Right lobe of liver (tissue), 6 donors: ENCODE data around the gene NFATC1. TPM values are rescaled to one million over a fixed set of nuclear protein-coding genes. Genes with fewer than 3 reads are reported as not detected.

Experiments used
- ATAC-seq, 4 donors: fragments of 200-7000 bp; cut with Tn5 transposase; one replicate each; pipeline ENCODE4 v1.9.1; 2020; ENCODE audit warnings: mild to moderate bottlenecking in 4 of 4, moderate library complexity in 4 of 4
- DNase-seq, 3 donors: peaks; one replicate each; pipeline ENCODE4 v3.0.0-alpha.2; 2020
- H3K27ac ChIP-seq, 3 donors: fragments of 200-600 bp; one replicate each; pipeline ENCODE4 v1.8.0; 2022
- H3K27me3 ChIP-seq, 2 donors: fragments of 200-600 bp; one replicate each; pipeline ENCODE4 v1.8.0; 2022
- H3K36me3 ChIP-seq, 4 donors: fragments of 200-600 bp; sonication (generic) in 1 of 4; one replicate each; pipeline versions ENCODE4 v1.5.1 to v1.8.0; 2017 to 2022; ENCODE audit warnings: control low read depth in 1 of 4
- H3K4me1 ChIP-seq, 4 donors: fragments of 200-600 bp; sonication (generic) in 1 of 4; one replicate each; pipeline versions ENCODE4 v1.5.1 to v1.8.0; 2017 to 2022; ENCODE audit warnings: control low read depth in 1 of 4
- H3K4me3 ChIP-seq, 3 donors: fragments of 200-600 bp; one replicate each; pipeline ENCODE4 v1.8.0; 2022
- H3K9me3 ChIP-seq, 4 donors: fragments of 200-600 bp; sonication (generic) in 1 of 4; one replicate each; pipeline versions ENCODE4 v1.5.1 to v1.8.0; 2017 to 2022; ENCODE audit warnings: control low read depth in 1 of 4
- CTCF ChIP-seq, 4 donors: fragments of 200-600 bp in 3 of 4; fragments of 450-650 bp in 1 of 4; IDR thresholded peaks; one replicate each; pipeline versions ENCODE4 v1.5.1 to v1.8.0; 2016 to 2022; ENCODE audit warnings: antibody characterized with exemption in 4 of 4, mild to moderate bottlenecking in 2 of 4
- POLR2A ChIP-seq: fragments of 450-650 bp; IDR thresholded peaks from one replicate; pipeline ENCODE4 v1.6.1; 2017; ENCODE audit warnings: antibody characterized with exemption, mild to moderate bottlenecking
- WGBS: methylation state at CpG from one replicate; pipeline ENCODE4 v1.1.6; 2018; ENCODE audit warnings: low coverage, low lambda C conversion rate; ENCODE audit not compliant: insufficient coverage; ENCODE audit errors: missing lambda C conversion rate; 5-methylcytosine and 5-hydroxymethylcytosine counted together
- intact Hi-C, 2 donors: fragments of 100-400 bp; cut with DNase I; formaldehyde crosslinking; loops; one replicate each; pipeline versions ENCODE4 v1.11.2 to v1.14.1; 2022
- total RNA-seq, 6 experiments: library from RNA; depleted of rRNA in 2 of 6; stranded (reverse); fragments of >200 nt in 2 of 6; fragmentation: NEBNext Ultra II Directional in 3 of 6; extraction: Animal tissue kit (Norgen Biotek cat#: 25700) in 3 of 6; gene quantifications; one replicate each; pipeline versions ENCODE4 v1.1.0 to v1.2.4, GENCODE V29; 2016 to 2023
- donor health status: DM: no; HTN: yes; CAD: no.
- donor health status: DM: no; HTN: no; CAD: no.
- donor health status: DM: no; HTN: no; CAD: no.
- donor health status: DM: no; HTN: yes; CAD: no.
- donor health status: DM: no; HTN: yes; CAD: no.

The NFATC1 gene
- total RNA-seq, 6 experiments from 2014 or later: 1.00 to 4.3 (median 2.9) TPM

- Histone ChIP-seq H3K4me1 (no peaks in the 10 kb centered on the region), H3K27me3 (no peaks in the 10 kb centered on the region), H3K27ac (no peak overlapping the region), H3K9me3 (no peaks in the 10 kb centered on the region), H3K36me3 (no peaks in the 10 kb centered on the region), H3K4me3 (no peak overlapping the region)
- no peak for TF ChIP-seq CTCF (IDR thresholded peaks at IDR 0.05)
- no peak for TF ChIP-seq POLR2A
- 75% methylated on average over 4 of the region's 9 CpGs for WGBS
- DNase-seq (peak in 1 of 3 donors; percentile 17), ATAC-seq (no peak)
- intact Hi-C loops: no loop called here
Observed at GRCh38 chr18:79520478-79521390, 125.0 kb downstream of the NFATC1 start.

- ATAC-seq: no peak
- Histone ChIP-seq H3K4me1 (no peaks in the 10 kb centered on the region), H3K9me3 (no peaks in the 10 kb centered on the region), H3K4me3 (no peak overlapping the region), H3K36me3 (no peaks in the 10 kb centered on the region), H3K27ac (no peak overlapping the region), H3K27me3 (no peaks in the 10 kb centered on the region)
- TF ChIP-seq POLR2A: no peak
- TF ChIP-seq CTCF (IDR thresholded peaks at IDR 0.05): no peak
- peak in 1 of 3 donors; percentile 20 for DNase-seq
- WGBS: 40% methylated on average over 5 of the region's 9 CpGs
- intact Hi-C loops: no loop called here
Observed at GRCh38 chr18:79521416-79522205, 125.9 kb downstream of the NFATC1 start.

- no peak overlapping the region for H3K27ac ChIP-seq
- peak in 1 of 3 donors; percentile 39 for DNase-seq
- no peaks in the 10 kb centered on the region for H3K9me3 ChIP-seq
- H3K27me3 ChIP-seq: no peaks in the 10 kb centered on the region
- no peaks in the 10 kb centered on the region for H3K36me3 ChIP-seq
- intact Hi-C loops: no loop called here
- no peaks in the 10 kb centered on the region for H3K4me1 ChIP-seq
- no peak for TF ChIP-seq CTCF (IDR thresholded peaks at IDR 0.05)
- TF ChIP-seq POLR2A: no peak
- no peak overlapping the region for H3K4me3 ChIP-seq
- WGBS: 83% methylated on average over 9 of the region's 17 CpGs
- no peak for ATAC-seq
Observed at GRCh38 chr18:79522451-79523205, 126.9 kb downstream of the NFATC1 start.

GRCh38 chr18:79523206-79523735 is 127.5 kb downstream of the NFATC1 start:
- 75% methylated on average over 7 of the region's 11 CpGs for WGBS
- DNase-seq (peak in 1 of 3 donors; percentile 14), ATAC-seq (no peak)
- Histone ChIP-seq H3K27ac (no peak overlapping the region), H3K36me3 (no peaks in the 10 kb centered on the region), H3K4me1 (no peaks in the 10 kb centered on the region), H3K27me3 (no peaks in the 10 kb centered on the region), H3K4me3 (no peak overlapping the region), H3K9me3 (no peaks in the 10 kb centered on the region)
- TF ChIP-seq CTCF (IDR thresholded peaks at IDR 0.05): no peak
- no peak for TF ChIP-seq POLR2A
- intact Hi-C loops: no loop called here
